HG02642 (cell line): Measurements from ENCODE around the gene FYCO1.

Source experiments
- ATAC-seq: cut with Tn5 transposase; IDR thresholded peaks from one replicate; pipeline ENCODE4 v1.9.1; 2021; ENCODE audit warnings: mild to moderate bottlenecking; ENCODE audit not compliant: unreplicated experiment, poor library complexity

FYCO1 gene

DNA sequence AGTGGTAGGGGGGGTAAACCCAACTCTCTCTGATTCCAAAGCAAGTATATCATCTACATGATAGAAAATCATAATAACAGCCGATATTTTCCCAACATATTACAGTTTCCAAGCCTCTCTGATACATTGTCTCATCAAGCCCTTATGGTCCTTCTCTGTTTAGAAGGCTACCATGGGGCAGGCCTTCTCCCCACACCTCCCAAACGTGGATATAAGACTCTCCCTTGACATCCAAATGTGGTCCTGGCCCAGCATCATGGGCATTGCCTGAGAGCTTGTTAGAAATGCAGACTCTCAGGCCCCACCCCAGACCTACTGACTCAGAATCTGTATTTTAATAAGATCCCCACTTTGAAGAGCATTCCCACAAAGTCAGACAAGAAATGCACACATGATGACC lies 127.0 kb downstream of the FYCO1 start:
- no peak for ATAC-seq

DNA sequence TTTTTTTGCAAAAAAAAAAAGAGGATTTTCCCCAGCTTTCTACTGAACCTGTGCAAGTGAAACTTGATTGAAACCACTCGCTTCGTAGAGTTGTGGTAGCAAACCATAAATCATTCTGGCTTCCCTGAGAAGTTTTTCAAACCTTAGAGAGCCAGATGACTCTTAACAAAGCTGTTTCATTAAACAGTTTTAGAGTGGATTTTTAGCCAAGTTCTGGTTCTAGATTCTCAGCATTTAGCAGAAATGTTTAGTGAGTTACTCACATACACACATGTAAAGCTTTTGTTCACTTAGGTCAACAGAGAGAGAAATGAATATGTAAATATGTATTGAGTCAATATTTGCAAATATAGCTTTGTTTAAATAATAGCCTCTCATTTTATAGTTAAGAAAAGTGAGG lies 127.4 kb downstream of the FYCO1 start:
- ATAC-seq: no peak
